SH-SY5Y (cell line): Measurements from ENCODE around the gene UGT1A10.

Experiments
- GATA2 ChIP-seq: IDR thresholded peaks from 2 replicates; pipeline ENCODE4 v1.6.1; 2011; ENCODE audit warnings: mild to moderate bottlenecking, low read depth, low read length
- GATA3 ChIP-seq: IDR thresholded peaks from 2 replicates; pipeline ENCODE4 v1.6.1; 2011; ENCODE audit warnings: low read depth, mild to moderate bottlenecking, low read length, moderate library complexity

Gene UGT1A10

GRCh38 chr2:233681521-233682099 lies 45.4 kb downstream of the UGT1A10 start, which contains the start of gene UGT1A7:
UGT1A7 (plus strand) TSS chr2:233681901; CDS start chr2:233681938, 37 bp downstream.
- TF ChIP-seq GATA3 (no peak), GATA2 (no peak)

DNA sequence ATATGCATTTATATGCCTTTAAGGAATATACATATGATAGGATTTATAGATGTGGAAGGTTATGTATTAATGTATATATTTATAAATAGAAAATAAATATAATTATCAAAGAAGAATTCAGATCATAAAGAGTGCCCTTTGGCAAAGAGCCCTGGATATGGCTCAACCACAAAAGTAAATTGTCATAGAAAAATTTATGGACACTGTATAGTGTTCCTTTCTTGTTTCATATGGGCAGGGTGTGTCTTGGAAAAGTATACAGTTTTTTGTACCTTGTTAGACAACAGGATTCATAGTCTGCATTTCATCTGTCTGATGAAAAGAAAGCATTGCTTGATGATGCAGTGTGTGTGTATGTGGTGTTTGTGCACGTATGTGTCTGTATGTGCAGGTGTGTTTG lies 48.4 kb downstream of the UGT1A10 start:
- TF ChIP-seq GATA2 (no peak), GATA3 (no peak)

DNA sequence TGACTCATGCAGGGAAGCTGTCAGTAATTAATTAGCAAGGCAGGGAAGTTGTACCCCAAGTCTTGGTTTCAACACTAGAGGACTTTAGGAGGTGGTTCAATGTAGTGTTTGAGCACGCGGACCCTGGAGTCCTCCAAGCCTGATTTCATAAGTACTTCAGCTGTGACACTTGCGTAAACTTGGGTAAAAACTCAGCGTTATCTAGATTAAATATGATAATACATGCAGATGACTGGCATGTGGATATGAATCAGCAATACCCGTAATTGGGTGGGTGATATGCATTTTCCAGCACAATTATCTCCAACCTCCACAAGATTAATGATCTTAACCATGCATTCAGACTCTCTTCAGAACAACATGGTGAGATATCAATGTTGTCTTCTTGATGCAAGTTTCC lies 50.7 kb downstream of the UGT1A10 start:
- TF ChIP-seq GATA2 (no peak), GATA3 (no peak)

GRCh38 chr2:233688341-233688740 lies 52.1 kb downstream of the UGT1A10 start:
- TF ChIP-seq GATA3: no peak
- no peak for TF ChIP-seq GATA2

- no peak for TF ChIP-seq GATA2
- TF ChIP-seq GATA3: no peak
Measured at GRCh38 chr2:233689031-233689430, 52.8 kb downstream of the UGT1A10 start.

GRCh38 chr2:233689501-233689900 lies 53.3 kb downstream of the UGT1A10 start:
- no peak for TF ChIP-seq GATA3
- TF ChIP-seq GATA2: no peak

DNA sequence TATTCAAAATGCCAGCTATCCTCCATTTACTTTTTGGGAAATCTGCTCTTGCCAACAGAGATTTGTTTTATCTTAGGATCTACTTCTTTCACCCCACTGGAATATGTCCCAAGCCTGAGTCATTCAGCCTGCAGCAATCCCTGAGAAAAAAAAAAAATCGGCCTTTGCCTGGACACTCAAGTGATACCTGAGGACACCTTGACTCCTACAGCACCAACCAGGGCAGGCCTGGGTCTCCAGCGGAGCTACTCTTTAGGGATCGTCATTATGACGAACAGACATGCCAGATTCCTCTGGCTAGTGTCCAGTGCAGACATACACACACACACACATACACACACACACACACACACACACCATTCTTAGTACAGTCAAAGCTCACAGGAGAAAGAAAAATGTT lies 54.2 kb downstream of the UGT1A10 start:
- TF ChIP-seq GATA2 (no peak), GATA3 (no peak)

GRCh38 chr2:233691443-233692433 lies 55.5 kb downstream of the UGT1A10 start:
- TF ChIP-seq GATA2: no peak
- no peak for TF ChIP-seq GATA3

- TF ChIP-seq GATA3 (no peak), GATA2 (no peak)
Measured at GRCh38 chr2:233692648-233693047, 56.4 kb downstream of the UGT1A10 start, which contains the start of gene UGT1A6. UGT1A6 (plus strand) TSS chr2:233692890; CDS start chr2:233693005, 115 bp downstream.

GRCh38 chr2:233693963-233694362 lies 57.7 kb downstream of the UGT1A10 start:
- TF ChIP-seq GATA3: no peak
- TF ChIP-seq GATA2: no peak

DNA sequence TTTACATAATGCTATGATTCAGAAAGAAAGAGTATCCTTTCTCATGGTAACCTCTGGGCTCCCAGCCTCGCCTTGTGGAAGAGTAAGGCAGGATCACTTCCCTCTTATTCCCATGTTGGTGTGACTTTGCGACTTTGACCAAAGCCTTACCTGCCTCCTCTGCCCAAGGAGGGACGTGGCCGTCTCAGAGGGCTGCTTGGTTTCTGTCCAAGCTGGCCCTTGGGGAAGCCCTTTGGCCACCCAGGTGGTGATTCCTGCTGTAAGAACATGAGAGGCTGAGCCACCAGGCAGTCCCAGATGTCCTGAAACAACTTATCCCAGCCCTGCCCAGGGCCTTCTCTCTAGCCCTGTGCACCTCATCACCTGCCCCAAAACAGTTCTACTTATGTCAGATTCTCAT lies 62.5 kb downstream of the UGT1A10 start:
- TF ChIP-seq GATA2 (no peak), GATA3 (no peak)

DNA sequence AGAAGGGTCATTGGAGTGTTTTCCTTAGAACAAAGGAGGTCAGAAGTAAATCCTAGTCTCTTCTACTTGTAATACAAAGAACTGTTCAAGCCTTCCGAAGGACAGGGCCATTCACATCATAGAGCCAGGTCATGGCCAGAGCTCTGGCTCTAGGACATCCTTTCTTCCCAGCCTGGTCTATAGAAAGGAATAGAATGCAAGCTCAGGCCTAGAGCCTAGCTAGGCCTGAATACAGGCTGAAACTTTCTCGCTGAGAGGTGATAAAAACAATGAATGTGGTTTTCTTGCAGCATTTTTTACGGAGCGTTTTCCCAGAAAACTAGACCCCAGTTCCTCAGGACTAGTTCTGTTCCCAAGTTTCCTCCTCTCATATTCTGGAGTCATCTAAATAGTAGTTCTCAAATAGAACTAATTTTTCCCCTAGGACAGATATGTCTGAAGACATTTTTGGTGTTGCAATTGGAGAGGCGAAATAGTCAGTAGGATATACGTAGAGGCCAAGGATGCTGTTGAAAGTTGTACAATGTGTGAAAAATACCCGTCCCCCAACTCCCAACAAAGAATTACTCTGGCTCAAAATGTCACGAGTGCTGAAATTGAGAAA lies 63.3 kb downstream of the UGT1A10 start:
- TF ChIP-seq GATA2 (no peak), GATA3 (no peak)

- TF ChIP-seq GATA2 (peak; percentile 56), GATA3 (peak; percentile 61)
Measured at GRCh38 chr2:233700028-233700635, 63.9 kb downstream of the UGT1A10 start.

DNA sequence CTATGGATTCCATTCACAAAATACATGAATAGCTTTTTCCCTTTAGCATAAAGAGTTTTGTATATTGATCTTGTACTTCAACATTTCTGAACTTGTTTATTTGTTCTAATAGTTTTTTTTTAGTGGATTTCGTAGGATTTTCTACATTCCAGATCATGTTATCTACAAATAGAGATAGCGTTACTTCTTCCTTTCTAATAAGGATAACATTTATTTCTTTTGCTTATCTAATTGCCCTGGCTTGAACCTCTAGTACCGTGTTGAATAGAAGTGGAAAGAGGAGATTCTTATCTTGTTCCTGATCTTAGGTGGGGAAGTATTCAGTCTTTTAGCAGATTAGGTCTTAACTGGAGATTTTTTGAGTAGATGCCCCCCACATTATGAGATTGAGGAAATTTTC lies 66.0 kb downstream of the UGT1A10 start:
- TF ChIP-seq GATA2 (no peak), GATA3 (peak; percentile 36; the same call in 1 of the 2 replicates)
